MM.1S (cell line): ENCODE data around the gene NRXN3.

ENCODE experiments used
- CTCF ChIP-seq: fragments of 300-600 bp; sonication (generic); IDR thresholded peaks from 2 replicates; pipeline ENCODE4 v1.5.1; 2016; ENCODE audit warnings: antibody characterized with exemption, low read length, mixed read lengths
- EZH2 ChIP-seq: fragments of 300-600 bp; sonication (generic); optimal IDR thresholded peaks from 2 replicates; pipeline ENCODE3; 2017; ENCODE audit warnings: low read depth, mild to moderate bottlenecking, antibody characterized with exemption, low read length, mixed read lengths
- EZH2phosphoT487 ChIP-seq: fragments of 300-600 bp; sonication (generic); IDR thresholded peaks from 2 replicates; pipeline ENCODE4 v1.6.1; 2018; ENCODE audit warnings: antibody characterized with exemption, low read length

GRCh38 chr14:79660053-79660939 is 1490.1 kb downstream of the NRXN3 start:
- TF ChIP-seq CTCF = no peak
- TF ChIP-seq EZH2 = no peak
- no peak for TF ChIP-seq EZH2phosphoT487
